Chondrocyte (in vitro differentiated cells): ENCODE measurements around the gene SMPDL3A. TPM values are rescaled to one million over a fixed set of nuclear protein-coding genes. Genes with fewer than 3 reads are reported as not detected.
"Not testable (repeated sequence)": the region's sequence is repeated elsewhere in the genome, so short reads cannot be mapped to it uniquely, and the experiment has no call there.

Experiments used
- DNase-seq: peaks from one replicate; pipeline ENCODE4 v3.0.0; 2021; ENCODE audit warnings: mixed read lengths, low spot score
- H3K27ac Mint-ChIP-seq: one replicate; pipeline ENCODE4 v1.8.0; 2021; ENCODE audit warnings: mild to moderate bottlenecking, moderate library complexity, mixed read lengths; ENCODE audit not compliant: unreplicated experiment
- H3K27me3 Mint-ChIP-seq: 2 replicates; pipeline ENCODE4 v1.8.0; 2021; ENCODE audit warnings: low read depth, mixed read lengths
- H3K36me3 Mint-ChIP-seq: 2 replicates; pipeline ENCODE4 v1.8.0; 2021; ENCODE audit warnings: low read depth, mixed read lengths
- H3K4me1 Mint-ChIP-seq: 2 replicates; pipeline ENCODE4 v1.8.0; 2021; ENCODE audit warnings: low read depth, mild to moderate bottlenecking, mixed read lengths
- H3K4me3 Mint-ChIP-seq: one replicate; pipeline ENCODE4 v1.8.0; 2021; ENCODE audit warnings: mild to moderate bottlenecking, moderate library complexity, mixed read lengths; ENCODE audit not compliant: unreplicated experiment
- H3K9me3 Mint-ChIP-seq: 2 replicates; pipeline ENCODE4 v1.8.0; 2021; ENCODE audit warnings: low read depth, mixed read lengths
- CTCF ChIP-seq: fragments of 200-600 bp; sonication (generic); IDR thresholded peaks from 2 replicates; pipeline ENCODE4 v1.5.0; 2021; ENCODE audit warnings: antibody characterized with exemption, mild to moderate bottlenecking, moderate library complexity
- total RNA-seq: library from RNA; stranded (reverse); gene quantifications from 3 replicates; pipeline ENCODE4 v1.2.1, GENCODE V29; 2021

SMPDL3A gene
- total RNA-seq, 1 donor from 2014 or later: 8.7 TPM

- Mint-ChIP-seq H3K9me3 (no peaks in the 10 kb centered on the region), H3K4me3 (no peak overlapping the region), H3K4me1 (peaks cover 6% of the 10 kb centered on the region), H3K27ac (no peak overlapping the region), H3K36me3 (peaks cover 2% of the 10 kb centered on the region), H3K27me3 (no peaks in the 10 kb centered on the region)
- no peak for TF ChIP-seq CTCF
- no peak for DNase-seq
Measured at GRCh38 chr6:122747573-122747972, 41.5 kb upstream of the SMPDL3A start.

- not testable (repeated sequence) for H3K36me3 Mint-ChIP-seq, H3K27ac Mint-ChIP-seq, H3K4me1 Mint-ChIP-seq, H3K9me3 Mint-ChIP-seq, H3K4me3 Mint-ChIP-seq, DNase-seq, H3K27me3 Mint-ChIP-seq
Measured at GRCh38 chr6:122748945-122749344, 40.1 kb upstream of the SMPDL3A start.

GRCh38 chr6:122749451-122750050 lies 39.5 kb upstream of the SMPDL3A start:
- Mint-ChIP-seq H3K4me3 (no peak overlapping the region), H3K36me3 (peaks cover 2% of the 10 kb centered on the region), H3K4me1 (no peaks in the 10 kb centered on the region), H3K27ac (no peak overlapping the region), H3K27me3 (peaks cover under 1% of the 10 kb centered on the region), H3K9me3 (no peaks in the 10 kb centered on the region)
- TF ChIP-seq CTCF: no peak
- DNase-seq: no peak

GRCh38 chr6:122751326-122751725 lies 37.7 kb upstream of the SMPDL3A start:
- Mint-ChIP-seq H3K9me3 (no peaks in the 10 kb centered on the region), H3K4me1 (no peaks in the 10 kb centered on the region), H3K36me3 (peaks cover 2% of the 10 kb centered on the region), H3K27ac (no peak overlapping the region), H3K4me3 (no peak overlapping the region), H3K27me3 (peaks cover 3% of the 10 kb centered on the region)
- DNase-seq: no peak
- no peak for TF ChIP-seq CTCF

GRCh38 chr6:122752459-122752858 lies 36.6 kb upstream of the SMPDL3A start:
- H3K4me3 Mint-ChIP-seq: no peak overlapping the region
- DNase-seq: no peak
- no peak for TF ChIP-seq CTCF
- H3K9me3 Mint-ChIP-seq: no peaks in the 10 kb centered on the region
- H3K4me1 Mint-ChIP-seq: no peaks in the 10 kb centered on the region
- H3K27me3 Mint-ChIP-seq: peaks cover 8% of the 10 kb centered on the region
- no peak overlapping the region for H3K27ac Mint-ChIP-seq
- peaks cover 2% of the 10 kb centered on the region for H3K36me3 Mint-ChIP-seq

GRCh38 chr6:122753000-122753687 lies 35.9 kb upstream of the SMPDL3A start:
- Mint-ChIP-seq H3K4me1 (no peaks in the 10 kb centered on the region), H3K9me3 (no peaks in the 10 kb centered on the region), H3K36me3 (peaks cover under 1% of the 10 kb centered on the region), H3K4me3 (no peak overlapping the region), H3K27me3 (peaks cover 8% of the 10 kb centered on the region), H3K27ac (no peak overlapping the region)
- no peak for TF ChIP-seq CTCF
- DNase-seq: no peak
